ENCODE data around the gene RPS28. TPM values are rescaled to one million over a fixed set of nuclear protein-coding genes. Genes with fewer than 3 reads are reported as not detected.
"Not testable (repeated sequence)": the region's sequence is repeated elsewhere in the genome, so short reads cannot be mapped to it uniquely, and the experiment has no call there.

The RPS28 gene
- total and polyA plus RNA-seq, 4 donors = 405 to 981 (median 714) TPM

GRCh38 chr19:8337728-8338127, 16.4 kb downstream of the RPS28 start:
- no peak overlapping the region for H3K27ac ChIP-seq (ENCODE audit: low read depth in 1 of 2, low read length in 2 of 2)
- no peaks in the 10 kb centered on the region for H3K27me3 ChIP-seq (ENCODE audit: control insufficient read depth in 1 of 2, insufficient read depth in 2 of 2, low read length in 1 of 2)
- no peak overlapping the region for H3K4me3 ChIP-seq (ENCODE audit: low read length in 2 of 2)
- H3K36me3 ChIP-seq (ENCODE audit: control insufficient read depth in 1 of 2, insufficient read depth in 2 of 2, low read length in 1 of 2) = no peaks in the 10 kb centered on the region
- no peaks in the 10 kb centered on the region for H3K4me1 ChIP-seq (ENCODE audit: control insufficient read depth in 1 of 2, insufficient read depth in 2 of 2, low read length in 2 of 2)
- H3K9me3 ChIP-seq (ENCODE audit: control insufficient read depth, low read length) = no peaks in the 10 kb centered on the region
- no peak for ATAC-seq (ENCODE audit: low FRiP score)
- WGBS, 2 donors = 84 to 85% methylated on average over 7 of the region's 7 CpGs
- intact Hi-C loops (cut with DNase I) = no loop called here
- DNase-seq = no peak

GRCh38 chr19:8338835-8339234, 17.5 kb downstream of the RPS28 start:
- WGBS, 2 donors = 62 to 82% methylated on average over 6 of the region's 6 CpGs
- intact Hi-C loops (cut with DNase I) = no loop called here
- H3K4me1 ChIP-seq (ENCODE audit: control insufficient read depth in 1 of 2, insufficient read depth in 2 of 2, low read length in 2 of 2) = no peaks in the 10 kb centered on the region
- no peaks in the 10 kb centered on the region for H3K9me3 ChIP-seq (ENCODE audit: control insufficient read depth, low read length)
- no peaks in the 10 kb centered on the region for H3K36me3 ChIP-seq (ENCODE audit: control insufficient read depth in 1 of 2, insufficient read depth in 2 of 2, low read length in 1 of 2)
- H3K27me3 ChIP-seq (ENCODE audit: control insufficient read depth in 1 of 2, insufficient read depth in 2 of 2, low read length in 1 of 2) = no peaks in the 10 kb centered on the region
- no peak overlapping the region for H3K27ac ChIP-seq (ENCODE audit: low read depth in 1 of 2, low read length in 2 of 2)
- no peak for DNase-seq
- ATAC-seq (ENCODE audit: low FRiP score) = no peak
- no peak overlapping the region for H3K4me3 ChIP-seq (ENCODE audit: low read length in 2 of 2)

- no peak overlapping the region for H3K27ac ChIP-seq (ENCODE audit: low read depth in 1 of 2, low read length in 2 of 2)
- intact Hi-C loops (cut with DNase I) = no loop called here
- H3K4me1 ChIP-seq (ENCODE audit: control insufficient read depth in 1 of 2, insufficient read depth in 2 of 2, low read length in 2 of 2) = no peaks in the 10 kb centered on the region
- 30 to 31% methylated on average over 15 of the region's 15 CpGs for WGBS, 2 donors
- DNase-seq (no peak), ATAC-seq (ENCODE audit: low FRiP score) (peak; percentile 11)
- H3K4me3 ChIP-seq (ENCODE audit: low read length in 2 of 2) = no peak overlapping the region
- H3K27me3 ChIP-seq (ENCODE audit: control insufficient read depth in 1 of 2, insufficient read depth in 2 of 2, low read length in 1 of 2) = no peaks in the 10 kb centered on the region
- no peaks in the 10 kb centered on the region for H3K9me3 ChIP-seq (ENCODE audit: control insufficient read depth, low read length)
- H3K36me3 ChIP-seq (ENCODE audit: control insufficient read depth in 1 of 2, insufficient read depth in 2 of 2, low read length in 1 of 2) = no peaks in the 10 kb centered on the region
These were observed 19.2 kb downstream of the RPS28 start for GRCh38 chr19:8340341-8341096.

- H3K4me3 ChIP-seq (ENCODE audit: low read length in 2 of 2); H3K9me3 ChIP-seq (ENCODE audit: control insufficient read depth, low read length); intact Hi-C loops (cut with DNase I); DNase-seq; H3K36me3 ChIP-seq (ENCODE audit: control insufficient read depth in 1 of 2, insufficient read depth in 2 of 2, low read length in 1 of 2); ATAC-seq (ENCODE audit: low FRiP score); H3K27me3 ChIP-seq (ENCODE audit: control insufficient read depth in 1 of 2, insufficient read depth in 2 of 2, low read length in 1 of 2); H3K27ac ChIP-seq (ENCODE audit: low read depth in 1 of 2, low read length in 2 of 2); H3K4me1 ChIP-seq (ENCODE audit: control insufficient read depth in 1 of 2, insufficient read depth in 2 of 2, low read length in 2 of 2): not testable (repeated sequence)
- 95 to 97% methylated on average over 4 of the region's 4 CpGs for WGBS, 2 donors
These were observed 20.2 kb downstream of the RPS28 start for GRCh38 chr19:8341504-8341903.

- H3K4me1 ChIP-seq (ENCODE audit: control insufficient read depth in 1 of 2, insufficient read depth in 2 of 2, low read length in 2 of 2) = no peaks in the 10 kb centered on the region
- no peaks in the 10 kb centered on the region for H3K36me3 ChIP-seq (ENCODE audit: control insufficient read depth in 1 of 2, insufficient read depth in 2 of 2, low read length in 1 of 2)
- 31 to 37% methylated on average over 14 of the region's 14 CpGs for WGBS, 2 donors
- no peak overlapping the region for H3K4me3 ChIP-seq (ENCODE audit: low read length in 2 of 2)
- no peak overlapping the region for H3K27ac ChIP-seq (ENCODE audit: low read depth in 1 of 2, low read length in 2 of 2)
- DNase-seq = no peak
- no peaks in the 10 kb centered on the region for H3K9me3 ChIP-seq (ENCODE audit: control insufficient read depth, low read length)
- H3K27me3 ChIP-seq (ENCODE audit: control insufficient read depth in 1 of 2, insufficient read depth in 2 of 2, low read length in 1 of 2) = no peaks in the 10 kb centered on the region
- intact Hi-C loops (cut with DNase I) = no loop called here
- peak; percentile 55 for ATAC-seq (ENCODE audit: low FRiP score)
These were observed 21.0 kb downstream of the RPS28 start for GRCh38 chr19:8342316-8342683.

- peak; percentile 96 to 98 for DNase-seq
- intact Hi-C loops (cut with DNase I) = no loop called here
- no peaks in the 10 kb centered on the region for H3K27me3 ChIP-seq (ENCODE audit: control insufficient read depth in 1 of 2, insufficient read depth in 2 of 2, low read length in 1 of 2)
- H3K4me1 ChIP-seq (ENCODE audit: control insufficient read depth in 1 of 2, insufficient read depth in 2 of 2, low read length in 2 of 2) = no peaks in the 10 kb centered on the region
- 3 to 5% methylated on average over 56 to 65 of the region's 65 CpGs for WGBS, 2 donors
- H3K4me3 ChIP-seq (ENCODE audit: low read length in 2 of 2) = no peak within 1 kb of the TSS
- H3K36me3 ChIP-seq (ENCODE audit: control insufficient read depth in 1 of 2, insufficient read depth in 2 of 2, low read length in 1 of 2) = no peaks in the 10 kb centered on the region
- no peak within 1 kb of the TSS for H3K27ac ChIP-seq (ENCODE audit: low read depth in 1 of 2, low read length in 2 of 2)
- no peaks in the 10 kb centered on the region for H3K9me3 ChIP-seq (ENCODE audit: control insufficient read depth, low read length)
- ATAC-seq (ENCODE audit: low FRiP score) = peak; percentile 95
These were observed 21.6 kb downstream of the RPS28 start, which contains the start of gene KANK3 for GRCh38 chr19:8342684-8343482. Gene KANK3, minus strand, starts transcription at chr19:8343262. Its CDS starts 5,434 bp downstream, at chr19:8337828.

GRCh38 chr19:8343483-8343844, 22.2 kb downstream of the RPS28 start:
- Histone ChIP-seq H3K4me1 (ENCODE audit: control insufficient read depth in 1 of 2, insufficient read depth in 2 of 2, low read length in 2 of 2) (no peaks in the 10 kb centered on the region), H3K27ac (ENCODE audit: low read depth in 1 of 2, low read length in 2 of 2) (no peak overlapping the region), H3K9me3 (ENCODE audit: control insufficient read depth, low read length) (no peaks in the 10 kb centered on the region), H3K36me3 (ENCODE audit: control insufficient read depth in 1 of 2, insufficient read depth in 2 of 2, low read length in 1 of 2) (no peaks in the 10 kb centered on the region), H3K4me3 (ENCODE audit: low read length in 2 of 2) (no peak overlapping the region), H3K27me3 (ENCODE audit: control insufficient read depth in 1 of 2, insufficient read depth in 2 of 2, low read length in 1 of 2) (no peaks in the 10 kb centered on the region)
- DNase-seq = no peak
- no peak for ATAC-seq (ENCODE audit: low FRiP score)
- intact Hi-C loops (cut with DNase I) = no loop called here
- 35 to 42% methylated on average over 11 of the region's 11 CpGs for WGBS, 2 donors

- WGBS, 2 donors = 54 to 65% methylated on average over 8 of the region's 8 CpGs
- ATAC-seq (ENCODE audit: low FRiP score) = not testable (repeated sequence)
- intact Hi-C loops (cut with DNase I) = loop anchor here (5.0 to 10.0 kb wide), 2 partner anchors 158 to 225 kb away; partner anchors contain the start of gene MYO1F (in 1 of the 2)
These were observed 28.5 kb downstream of the RPS28 start for GRCh38 chr19:8349629-8350372.

More at GRCh38 chr19:8349629-8350372, 28.5 kb downstream of the RPS28 start:
- not testable (repeated sequence) for H3K9me3 ChIP-seq (ENCODE audit: control insufficient read depth, low read length); H3K27ac ChIP-seq (ENCODE audit: low read depth in 1 of 2, low read length in 2 of 2); H3K36me3 ChIP-seq (ENCODE audit: control insufficient read depth in 1 of 2, insufficient read depth in 2 of 2, low read length in 1 of 2); H3K27me3 ChIP-seq (ENCODE audit: control insufficient read depth in 1 of 2, insufficient read depth in 2 of 2, low read length in 1 of 2); DNase-seq; H3K4me1 ChIP-seq (ENCODE audit: control insufficient read depth in 1 of 2, insufficient read depth in 2 of 2, low read length in 2 of 2); H3K4me3 ChIP-seq (ENCODE audit: low read length in 2 of 2)

Data from aorta (tissue), 5 donors.